Measurements from ENCODE around the gene EGLN3. TPM values are rescaled to one million over a fixed set of nuclear protein-coding genes. Genes with fewer than 3 reads are reported as not detected.

Gene EGLN3
- total RNA-seq, 4 donors from 2014 or later: 10.7 to 125 (median 45.2) TPM

- TF ChIP-seq EP300 (IDR thresholded peaks at IDR 0.05; ENCODE audit: low read depth): no peak
- TF ChIP-seq POLR2AphosphoS5 (IDR thresholded peaks at IDR 0.05): no peak
- TF ChIP-seq, protein P1, sequence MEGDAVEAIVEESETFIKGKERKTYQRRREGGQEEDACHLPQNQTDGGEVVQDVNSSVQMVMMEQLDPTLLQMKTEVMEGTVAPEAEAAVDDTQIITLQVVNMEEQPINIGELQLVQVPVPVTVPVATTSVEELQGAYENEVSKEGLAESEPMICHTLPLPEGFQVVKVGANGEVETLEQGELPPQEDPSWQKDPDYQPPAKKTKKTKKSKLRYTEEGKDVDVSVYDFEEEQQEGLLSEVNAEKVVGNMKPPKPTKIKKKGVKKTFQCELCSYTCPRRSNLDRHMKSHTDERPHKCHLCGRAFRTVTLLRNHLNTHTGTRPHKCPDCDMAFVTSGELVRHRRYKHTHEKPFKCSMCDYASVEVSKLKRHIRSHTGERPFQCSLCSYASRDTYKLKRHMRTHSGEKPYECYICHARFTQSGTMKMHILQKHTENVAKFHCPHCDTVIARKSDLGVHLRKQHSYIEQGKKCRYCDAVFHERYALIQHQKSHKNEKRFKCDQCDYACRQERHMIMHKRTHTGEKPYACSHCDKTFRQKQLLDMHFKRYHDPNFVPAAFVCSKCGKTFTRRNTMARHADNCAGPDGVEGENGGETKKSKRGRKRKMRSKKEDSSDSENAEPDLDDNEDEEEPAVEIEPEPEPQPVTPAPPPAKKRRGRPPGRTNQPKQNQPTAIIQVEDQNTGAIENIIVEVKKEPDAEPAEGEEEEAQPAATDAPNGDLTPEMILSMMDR (IDR thresholded peaks at IDR 0.05): no peak
- no peak for TF ChIP-seq POLR2A (IDR thresholded peaks at IDR 0.05)
- Histone ChIP-seq H3K36me3 (no peaks in the 10 kb centered on the region), H3K4me1 (peaks cover 0 to 8% (median 2%) of the 10 kb centered on the region in 4 donors), H3K27ac (peak overlapping the region in 1 of 4 donors; percentile 14), H3K4me3 (no peak overlapping the region), H3K9me3 (no peaks in the 10 kb centered on the region), H3K27me3 (no peaks in the 10 kb centered on the region)
- no peak for DNase-seq
- 69 to 79% methylated on average over 2 to 4 of the region's 4 CpGs for WGBS, 2 donors (ENCODE audit: low coverage in 1 of 2)
- in situ Hi-C loops (cut with MboI; ENCODE audit: low pct_ligation_motif_present in 1 of 4, low pct_unique_long_range_greater_than_20kb in 1 of 4, low sequenced_read_pairs in 3 of 4): no loop called here
- intact Hi-C loops (cut with DNase I; ENCODE audit: low total_unique reads): no loop called here
Measured at GRCh38 chr14:33987565-33988080, 36.7 kb upstream of the EGLN3 start.

DNA sequence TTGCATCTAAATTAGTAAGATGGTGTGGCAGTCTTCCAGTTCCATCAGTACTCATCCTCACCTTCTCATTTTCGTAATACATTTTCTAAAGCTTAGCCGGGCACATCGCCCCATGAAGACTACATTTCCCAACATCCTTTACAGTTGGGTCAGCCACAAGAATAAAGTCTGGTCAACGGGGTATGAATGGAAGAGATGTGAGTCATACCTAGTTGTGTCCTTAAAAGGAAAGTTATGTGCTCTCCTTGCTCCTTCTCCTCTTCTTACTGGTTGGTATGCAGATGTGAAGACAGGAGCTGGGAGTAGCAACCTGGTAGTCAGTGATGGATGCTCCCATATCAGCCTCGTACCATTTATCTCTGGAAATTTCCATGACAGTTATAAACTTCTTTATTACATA lies 35.9 kb upstream of the EGLN3 start:
- no peak overlapping the region for H3K4me3 ChIP-seq
- H3K9me3 ChIP-seq: no peaks in the 10 kb centered on the region
- in situ Hi-C loops (cut with MboI; ENCODE audit: low pct_ligation_motif_present in 1 of 4, low pct_unique_long_range_greater_than_20kb in 1 of 4, low sequenced_read_pairs in 3 of 4) (no loop called here), intact Hi-C loops (cut with DNase I; ENCODE audit: low total_unique reads) (no loop called here)
- H3K36me3 ChIP-seq: no peaks in the 10 kb centered on the region
- peaks cover 0 to 8% (median 2%) of the 10 kb centered on the region in 4 donors for H3K4me1 ChIP-seq
- 75 to 78% methylated on average over 5 of the region's 5 CpGs for WGBS, 2 donors (ENCODE audit: low coverage in 1 of 2)
- no peak overlapping the region for H3K27ac ChIP-seq
- no peaks in the 10 kb centered on the region for H3K27me3 ChIP-seq
- DNase-seq: no peak
- TF ChIP-seq, protein P1 (IDR thresholded peaks at IDR 0.05): no peak
- no peak for TF ChIP-seq POLR2A (IDR thresholded peaks at IDR 0.05)
- TF ChIP-seq POLR2AphosphoS5 (IDR thresholded peaks at IDR 0.05): no peak
- TF ChIP-seq EP300 (IDR thresholded peaks at IDR 0.05; ENCODE audit: low read depth): no peak

GRCh38 chr14:33985242-33985641 lies 34.4 kb upstream of the EGLN3 start:
- Histone ChIP-seq H3K27ac (no peak overlapping the region), H3K9me3 (no peaks in the 10 kb centered on the region), H3K27me3 (no peaks in the 10 kb centered on the region), H3K4me3 (no peak overlapping the region), H3K36me3 (no peaks in the 10 kb centered on the region), H3K4me1 (peaks cover 0 to 4% (median 2%) of the 10 kb centered on the region in 4 donors)
- intact Hi-C loops (cut with DNase I; ENCODE audit: low total_unique reads): no loop called here
- TF ChIP-seq EP300 (IDR thresholded peaks at IDR 0.05; ENCODE audit: low read depth) (no peak), POLR2AphosphoS5 (IDR thresholded peaks at IDR 0.05) (no peak), POLR2A (IDR thresholded peaks at IDR 0.05) (no peak)
- TF ChIP-seq, protein P1 (IDR thresholded peaks at IDR 0.05): no peak
- DNase-seq: no peak
- in situ Hi-C loops (cut with MboI; ENCODE audit: low pct_ligation_motif_present in 1 of 4, low pct_unique_long_range_greater_than_20kb in 1 of 4, low sequenced_read_pairs in 3 of 4): no loop called here
- WGBS, 2 donors (ENCODE audit: low coverage in 1 of 2): 86% methylated on average over 2 of the region's 2 CpGs; no CpG with 5 or more reads in 1 of the 2 donors

DNA sequence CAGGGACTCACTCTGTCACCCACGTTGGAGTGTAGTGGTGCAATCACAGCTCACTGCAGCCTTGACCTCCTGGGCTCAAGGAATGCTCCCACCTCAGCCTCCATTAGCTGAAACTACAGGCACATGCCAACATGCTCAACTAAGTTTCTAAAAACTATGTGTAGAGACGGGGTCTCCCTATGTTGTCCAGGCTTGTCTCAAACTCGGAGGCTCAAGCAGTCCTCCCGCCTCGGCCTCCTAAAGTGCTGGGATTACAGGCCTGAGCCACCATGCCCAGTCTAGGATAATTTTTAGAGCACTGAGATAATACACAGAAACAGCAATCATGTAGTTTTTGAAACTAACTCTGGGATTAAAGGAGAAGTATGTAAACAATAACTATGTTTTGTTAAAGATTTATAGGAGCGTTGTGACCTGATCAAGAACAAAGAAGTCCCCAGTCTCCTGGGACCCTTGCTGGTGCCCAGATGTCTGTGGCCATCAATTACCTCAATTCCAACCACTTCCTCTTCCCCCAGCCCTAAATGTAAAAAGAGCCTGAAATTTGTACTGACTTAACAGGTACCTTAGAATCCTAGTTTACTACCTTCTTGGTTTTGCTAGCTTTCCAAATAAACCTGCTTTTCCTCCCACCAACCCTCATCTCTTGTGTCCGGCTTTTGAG lies 28.9 kb upstream of the EGLN3 start:
- 52 to 68% methylated on average over 5 to 7 of the region's 7 CpGs for WGBS, 2 donors (ENCODE audit: low coverage in 1 of 2)
- intact Hi-C loops (cut with DNase I; ENCODE audit: low total_unique reads): no loop called here
- in situ Hi-C loops (cut with MboI; ENCODE audit: low pct_ligation_motif_present in 1 of 4, low pct_unique_long_range_greater_than_20kb in 1 of 4, low sequenced_read_pairs in 3 of 4): no loop called here
- H3K36me3 ChIP-seq: no peaks in the 10 kb centered on the region
- no peak for DNase-seq
- H3K4me3 ChIP-seq: no peak overlapping the region
- no peaks in the 10 kb centered on the region for H3K4me1 ChIP-seq
- no peaks in the 10 kb centered on the region for H3K27me3 ChIP-seq
- no peaks in the 10 kb centered on the region for H3K9me3 ChIP-seq
- no peak overlapping the region for H3K27ac ChIP-seq
- TF ChIP-seq EP300 (IDR thresholded peaks at IDR 0.05; ENCODE audit: low read depth) (no peak), POLR2A (IDR thresholded peaks at IDR 0.05) (no peak), POLR2AphosphoS5 (IDR thresholded peaks at IDR 0.05) (no peak)
- TF ChIP-seq, protein P1 (IDR thresholded peaks at IDR 0.05): no peak

All from transverse colon (tissue), 4 donors.